Ovary (tissue), 3 donors: ENCODE results near the gene IRS1.

Experiments used
- EP300 ChIP-seq: sonication (generic); formaldehyde crosslinking; IDR thresholded peaks from one replicate; pipeline ENCODE4 v1.6.1; 2017; ENCODE audit warnings: antibody characterized with exemption
- POLR2A ChIP-seq: fragments of 450-650 bp; IDR thresholded peaks from one replicate; pipeline ENCODE4 v1.6.1; 2017; ENCODE audit warnings: antibody characterized with exemption, mild to moderate bottlenecking, moderate library complexity
- TF ChIP-seq, protein P1 (sequence below), 3 donors: fragments of 450-650 bp in 2 of 3; fragments of 200-600 bp in 1 of 3; IDR thresholded peaks; one replicate each; pipeline versions ENCODE4 v1.5.1 to v1.8.0; 2016 to 2022; ENCODE audit warnings: antibody characterized with exemption in 3 of 3, mild to moderate bottlenecking in 1 of 3
- donor health status: DM: no; HTN: no; CAD: no.

DNA sequence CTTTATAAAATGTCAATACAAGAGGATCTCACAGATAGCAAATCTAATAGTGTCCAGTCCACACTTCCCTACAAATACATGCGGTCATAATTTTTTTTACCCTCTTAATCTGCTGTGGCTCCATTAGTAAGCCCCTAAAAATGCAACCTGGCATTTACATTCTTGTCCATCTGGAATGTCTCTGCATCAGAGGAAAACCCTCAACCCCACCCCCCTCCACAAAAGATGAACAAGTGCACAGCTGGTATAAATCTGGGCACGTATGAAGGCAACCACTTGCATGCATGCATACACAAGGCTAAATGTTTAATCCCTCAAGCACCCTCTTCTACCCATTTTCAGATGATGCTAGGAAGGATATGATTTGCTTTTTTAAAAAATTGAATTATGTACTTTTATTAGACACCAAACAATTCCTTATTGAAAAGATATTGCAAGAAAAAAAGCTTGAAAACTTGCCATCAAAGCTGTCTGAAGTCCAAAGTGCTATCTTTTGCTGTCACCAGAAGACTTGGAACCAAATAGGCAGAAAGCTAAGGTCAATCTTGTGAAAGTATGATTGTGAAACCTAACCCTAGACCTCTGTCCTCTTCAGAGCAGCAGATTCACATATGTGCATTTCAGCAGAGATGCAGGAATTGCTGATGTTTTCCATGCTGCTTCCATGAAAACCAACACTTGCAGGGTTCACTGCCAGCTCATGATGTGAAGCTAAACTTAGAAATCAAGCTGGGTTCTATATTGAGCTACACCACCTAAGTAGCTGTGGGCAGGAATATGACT, 39.0 kb downstream of the IRS1 start:
- TF ChIP-seq, protein P1, sequence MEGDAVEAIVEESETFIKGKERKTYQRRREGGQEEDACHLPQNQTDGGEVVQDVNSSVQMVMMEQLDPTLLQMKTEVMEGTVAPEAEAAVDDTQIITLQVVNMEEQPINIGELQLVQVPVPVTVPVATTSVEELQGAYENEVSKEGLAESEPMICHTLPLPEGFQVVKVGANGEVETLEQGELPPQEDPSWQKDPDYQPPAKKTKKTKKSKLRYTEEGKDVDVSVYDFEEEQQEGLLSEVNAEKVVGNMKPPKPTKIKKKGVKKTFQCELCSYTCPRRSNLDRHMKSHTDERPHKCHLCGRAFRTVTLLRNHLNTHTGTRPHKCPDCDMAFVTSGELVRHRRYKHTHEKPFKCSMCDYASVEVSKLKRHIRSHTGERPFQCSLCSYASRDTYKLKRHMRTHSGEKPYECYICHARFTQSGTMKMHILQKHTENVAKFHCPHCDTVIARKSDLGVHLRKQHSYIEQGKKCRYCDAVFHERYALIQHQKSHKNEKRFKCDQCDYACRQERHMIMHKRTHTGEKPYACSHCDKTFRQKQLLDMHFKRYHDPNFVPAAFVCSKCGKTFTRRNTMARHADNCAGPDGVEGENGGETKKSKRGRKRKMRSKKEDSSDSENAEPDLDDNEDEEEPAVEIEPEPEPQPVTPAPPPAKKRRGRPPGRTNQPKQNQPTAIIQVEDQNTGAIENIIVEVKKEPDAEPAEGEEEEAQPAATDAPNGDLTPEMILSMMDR (IDR thresholded peaks at IDR 0.05) = no peak
- no peak for TF ChIP-seq POLR2A
- TF ChIP-seq EP300 = no peak
